ENCODE measurements around the gene SEC23IP.

Gene SEC23IP

DNA sequence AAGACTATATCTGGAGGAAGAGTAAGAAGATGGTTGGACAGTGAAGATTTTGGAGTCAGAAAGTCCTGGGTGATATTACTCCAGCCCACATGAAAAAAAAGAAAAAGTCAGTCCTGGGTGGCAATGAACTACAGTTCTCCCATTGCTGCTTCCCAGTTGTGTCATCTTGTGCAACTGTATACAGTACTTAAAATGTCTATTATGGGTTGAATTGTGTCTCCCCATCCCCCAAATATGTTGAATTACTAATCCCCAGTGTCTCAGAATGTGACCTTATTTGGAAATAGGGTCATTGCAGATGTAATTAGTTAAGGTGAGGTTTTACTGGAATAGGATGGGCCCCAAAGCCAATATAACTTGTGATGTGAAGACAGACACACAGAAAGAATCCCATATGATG, 15.6 kb downstream of the SEC23IP start:
- Histone ChIP-seq H3K4me2 (ENCODE audit: low read length, poor library complexity, severe bottlenecking) (no peak overlapping the region), H2BK120ac (ENCODE audit: low read depth, low read length) (no peak overlapping the region), H2BK15ac (ENCODE audit: low read depth, poor library complexity, severe bottlenecking) (no peak overlapping the region), H2BK5ac (ENCODE audit: low read depth, low read length, poor library complexity, severe bottlenecking) (no peak overlapping the region), H3K79me1 (replicated peaks; ENCODE audit: low read length, poor library complexity, severe bottlenecking) (peaks cover 20% of the 10 kb centered on the region), H3K4ac (ENCODE audit: low read depth in 1 of 2, low read length in 2 of 2) (no peak overlapping the region), H3K23ac (ENCODE audit: low read length in 2 of 2) (no peak overlapping the region), H4K91ac (ENCODE audit: low read length) (no peak overlapping the region), H3K4me3 (ENCODE audit: insufficient read depth in 1 of 2, low read depth in 1 of 2, low read length in 2 of 2) (no peak overlapping the region), H3K14ac (ENCODE audit: low read length in 2 of 2) (no peak overlapping the region), H3K36me3 (ENCODE audit: control insufficient read depth in 1 of 2, insufficient read depth in 2 of 2, low read depth in 1 of 2, low read length in 2 of 2) (peaks cover 33 to 96% of the 10 kb centered on the region in 2 experiments), H3K9ac (ENCODE audit: low read length) (no peak overlapping the region), H4K8ac (ENCODE audit: low read length) (no peak overlapping the region), H3K9me3 (ENCODE audit: control insufficient read depth, low read length) (no peaks in the 10 kb centered on the region), H2AK5ac (ENCODE audit: low read length, severe bottlenecking) (no peak overlapping the region), H2BK12ac (ENCODE audit: low read length in 2 of 2) (no peak overlapping the region), H3K4me1 (ENCODE audit: control insufficient read depth, insufficient read depth, low read depth, low read length) (no peaks in the 10 kb centered on the region), H2AFZ (ENCODE audit: low read depth, low read length) (no peak overlapping the region), H3K27ac (ENCODE audit: low read length, poor library complexity, severe bottlenecking) (no peak overlapping the region), H3K27me3 (ENCODE audit: control insufficient read depth in 1 of 2, insufficient read depth in 1 of 2, low read length in 2 of 2) (no peaks in the 10 kb centered on the region), H3K18ac (ENCODE audit: low read depth in 1 of 2, low read length in 2 of 2) (no peak overlapping the region)
- no peak for DNase-seq

DNA sequence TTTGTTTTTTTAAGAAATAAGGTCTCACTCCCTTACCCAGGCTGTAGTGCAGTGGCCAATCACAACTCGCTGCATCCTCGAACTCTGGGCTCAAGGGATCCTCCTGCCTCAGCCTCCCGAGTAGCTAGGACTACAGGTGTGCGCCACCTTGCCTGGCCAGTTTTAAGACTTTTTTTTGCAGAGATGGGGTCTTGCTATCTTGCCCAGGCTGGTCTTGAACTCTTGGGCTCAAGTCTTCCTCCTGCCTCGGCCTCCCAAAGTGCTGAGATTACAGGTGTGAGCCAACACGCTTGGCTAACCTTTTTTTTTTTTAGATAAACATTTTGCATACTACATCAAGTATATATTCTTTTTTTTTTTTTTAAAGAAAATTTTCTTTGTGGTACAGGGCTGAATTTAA, 18.2 kb downstream of the SEC23IP start:
- no peak overlapping the region for H2BK120ac ChIP-seq (ENCODE audit: low read depth, low read length)
- no peak overlapping the region for H3K18ac ChIP-seq (ENCODE audit: low read depth in 1 of 2, low read length in 2 of 2)
- H3K27ac ChIP-seq (ENCODE audit: low read length, poor library complexity, severe bottlenecking), result no peak overlapping the region
- no peak overlapping the region for H4K91ac ChIP-seq (ENCODE audit: low read length)
- no peak overlapping the region for H3K9ac ChIP-seq (ENCODE audit: low read length)
- H3K79me1 ChIP-seq (replicated peaks; ENCODE audit: low read length, poor library complexity, severe bottlenecking), result peaks cover 23% of the 10 kb centered on the region
- no peak overlapping the region for H3K4ac ChIP-seq (ENCODE audit: low read depth in 1 of 2, low read length in 2 of 2)
- no peak overlapping the region for H2BK12ac ChIP-seq (ENCODE audit: low read length in 2 of 2)
- no peak overlapping the region for H3K4me3 ChIP-seq (ENCODE audit: insufficient read depth in 1 of 2, low read depth in 1 of 2, low read length in 2 of 2)
- H4K8ac ChIP-seq (ENCODE audit: low read length), result no peak overlapping the region
- DNase-seq, result no peak
- H3K4me2 ChIP-seq (ENCODE audit: low read length, poor library complexity, severe bottlenecking), result no peak overlapping the region
- H2AFZ ChIP-seq (ENCODE audit: low read depth, low read length), result no peak overlapping the region
- no peak overlapping the region for H3K23ac ChIP-seq (ENCODE audit: low read length in 2 of 2)
- H2AK5ac ChIP-seq (ENCODE audit: low read length, severe bottlenecking), result no peak overlapping the region
- no peaks in the 10 kb centered on the region for H3K9me3 ChIP-seq (ENCODE audit: control insufficient read depth, low read length)
- H3K36me3 ChIP-seq (ENCODE audit: control insufficient read depth in 1 of 2, insufficient read depth in 2 of 2, low read depth in 1 of 2, low read length in 2 of 2), result peaks cover 30 to 91% of the 10 kb centered on the region in 2 experiments
- H2BK15ac ChIP-seq (ENCODE audit: low read depth, poor library complexity, severe bottlenecking), result no peak overlapping the region
- H3K4me1 ChIP-seq (ENCODE audit: control insufficient read depth, insufficient read depth, low read depth, low read length), result no peaks in the 10 kb centered on the region
- no peaks in the 10 kb centered on the region for H3K27me3 ChIP-seq (ENCODE audit: control insufficient read depth in 1 of 2, insufficient read depth in 1 of 2, low read length in 2 of 2)
- no peak overlapping the region for H3K14ac ChIP-seq (ENCODE audit: low read length in 2 of 2)
- 95% methylated on average over 5 of the region's 6 CpGs for WGBS
- no peak overlapping the region for H2BK5ac ChIP-seq (ENCODE audit: low read depth, low read length, poor library complexity, severe bottlenecking)

DNA sequence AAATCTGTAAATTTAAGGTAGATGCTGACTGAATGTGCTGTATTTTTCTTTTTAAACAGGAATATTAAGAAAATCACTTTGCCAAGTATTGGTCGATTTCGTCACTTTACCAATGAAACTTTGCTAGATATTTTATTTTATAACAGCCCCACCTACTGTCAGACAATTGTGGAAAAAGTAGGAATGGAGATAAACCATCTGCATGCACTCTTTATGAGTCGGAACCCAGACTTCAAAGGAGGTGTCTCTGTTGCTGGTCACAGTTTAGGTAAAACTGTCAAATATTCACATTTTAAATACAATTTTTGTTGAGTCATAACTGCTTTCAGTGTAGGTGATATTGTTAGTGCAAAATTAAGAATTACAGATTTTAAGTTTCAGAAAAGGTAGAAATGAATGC, 25.2 kb downstream of the SEC23IP start:
- no peak overlapping the region for H2BK15ac ChIP-seq (ENCODE audit: low read depth, poor library complexity, severe bottlenecking)
- H3K36me3 ChIP-seq (ENCODE audit: control insufficient read depth in 1 of 2, insufficient read depth in 2 of 2, low read depth in 1 of 2, low read length in 2 of 2), result peaks cover 20 to 93% of the 10 kb centered on the region in 2 experiments
- no peak overlapping the region for H3K14ac ChIP-seq (ENCODE audit: low read length in 2 of 2)
- H3K4me2 ChIP-seq (ENCODE audit: low read length, poor library complexity, severe bottlenecking), result no peak overlapping the region
- no peak overlapping the region for H4K91ac ChIP-seq (ENCODE audit: low read length)
- H2BK5ac ChIP-seq (ENCODE audit: low read depth, low read length, poor library complexity, severe bottlenecking), result no peak overlapping the region
- no peak overlapping the region for H3K27ac ChIP-seq (ENCODE audit: low read length, poor library complexity, severe bottlenecking)
- no peak overlapping the region for H3K4ac ChIP-seq (ENCODE audit: low read depth in 1 of 2, low read length in 2 of 2)
- no peak overlapping the region for H4K8ac ChIP-seq (ENCODE audit: low read length)
- H2BK12ac ChIP-seq (ENCODE audit: low read length in 2 of 2), result no peak overlapping the region
- DNase-seq, result no peak
- no peak overlapping the region for H2AFZ ChIP-seq (ENCODE audit: low read depth, low read length)
- no peak overlapping the region for H3K18ac ChIP-seq (ENCODE audit: low read depth in 1 of 2, low read length in 2 of 2)
- H3K27me3 ChIP-seq (ENCODE audit: control insufficient read depth in 1 of 2, insufficient read depth in 1 of 2, low read length in 2 of 2), result no peaks in the 10 kb centered on the region
- H2AK5ac ChIP-seq (ENCODE audit: low read length, severe bottlenecking), result no peak overlapping the region
- no peaks in the 10 kb centered on the region for H3K9me3 ChIP-seq (ENCODE audit: control insufficient read depth, low read length)
- H3K79me1 ChIP-seq (replicated peaks; ENCODE audit: low read length, poor library complexity, severe bottlenecking), result peaks cover 30% of the 10 kb centered on the region
- H3K4me1 ChIP-seq (ENCODE audit: control insufficient read depth, insufficient read depth, low read depth, low read length), result no peaks in the 10 kb centered on the region
- H3K23ac ChIP-seq (ENCODE audit: low read length in 2 of 2), result no peak overlapping the region
- no peak overlapping the region for H2BK120ac ChIP-seq (ENCODE audit: low read depth, low read length)
- WGBS, result no CpG with 5 or more reads among the region's 3 CpGs
- no peak overlapping the region for H3K4me3 ChIP-seq (ENCODE audit: insufficient read depth in 1 of 2, low read depth in 1 of 2, low read length in 2 of 2)
- no peak overlapping the region for H3K9ac ChIP-seq (ENCODE audit: low read length)

DNA sequence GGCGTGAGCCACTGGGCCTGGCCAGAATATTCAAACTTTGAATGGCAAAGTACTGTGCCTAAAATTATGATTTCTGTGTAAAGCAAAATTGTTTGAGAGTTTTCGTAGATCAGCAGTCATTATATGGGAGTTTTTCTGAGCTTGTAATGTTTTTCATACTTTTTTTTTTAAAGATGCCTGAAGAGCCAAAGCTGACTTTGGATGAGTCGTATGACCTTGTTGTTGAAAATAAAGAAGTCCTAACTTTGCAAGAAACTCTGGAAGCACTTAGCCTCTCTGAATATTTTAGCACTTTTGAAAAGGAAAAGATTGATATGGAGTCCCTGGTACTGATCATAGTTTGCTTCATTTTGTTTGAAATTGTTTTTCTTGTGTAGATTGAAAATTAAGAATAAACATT, 26.7 kb downstream of the SEC23IP start:
- Histone ChIP-seq H3K9ac (ENCODE audit: low read length) (no peak overlapping the region), H3K14ac (ENCODE audit: low read length in 2 of 2) (no peak overlapping the region), H3K9me3 (ENCODE audit: control insufficient read depth, low read length) (no peaks in the 10 kb centered on the region), H3K36me3 (ENCODE audit: control insufficient read depth in 1 of 2, insufficient read depth in 2 of 2, low read depth in 1 of 2, low read length in 2 of 2) (peaks cover 16 to 97% of the 10 kb centered on the region in 2 experiments), H3K4me3 (ENCODE audit: insufficient read depth in 1 of 2, low read depth in 1 of 2, low read length in 2 of 2) (no peak overlapping the region), H3K27me3 (ENCODE audit: control insufficient read depth in 1 of 2, insufficient read depth in 1 of 2, low read length in 2 of 2) (no peaks in the 10 kb centered on the region), H2BK120ac (ENCODE audit: low read depth, low read length) (no peak overlapping the region), H3K79me1 (replicated peaks; ENCODE audit: low read length, poor library complexity, severe bottlenecking) (peaks cover 27% of the 10 kb centered on the region), H4K91ac (ENCODE audit: low read length) (no peak overlapping the region), H2BK12ac (ENCODE audit: low read length in 2 of 2) (no peak overlapping the region), H3K18ac (ENCODE audit: low read depth in 1 of 2, low read length in 2 of 2) (no peak overlapping the region), H2AFZ (ENCODE audit: low read depth, low read length) (no peak overlapping the region), H3K4ac (ENCODE audit: low read depth in 1 of 2, low read length in 2 of 2) (no peak overlapping the region), H2AK5ac (ENCODE audit: low read length, severe bottlenecking) (no peak overlapping the region), H3K23ac (ENCODE audit: low read length in 2 of 2) (no peak overlapping the region), H4K8ac (ENCODE audit: low read length) (no peak overlapping the region), H2BK5ac (ENCODE audit: low read depth, low read length, poor library complexity, severe bottlenecking) (no peak overlapping the region), H3K4me2 (ENCODE audit: low read length, poor library complexity, severe bottlenecking) (no peak overlapping the region), H2BK15ac (ENCODE audit: low read depth, poor library complexity, severe bottlenecking) (no peak overlapping the region), H3K27ac (ENCODE audit: low read length, poor library complexity, severe bottlenecking) (no peak overlapping the region), H3K4me1 (ENCODE audit: control insufficient read depth, insufficient read depth, low read depth, low read length) (no peaks in the 10 kb centered on the region)
- 94% methylated on average over 3 of the region's 3 CpGs for WGBS
- peak; percentile 8 for DNase-seq
